Activated CD8-positive, alpha-beta T cell treated with anti-CD3 and anti-CD28 coated beads, Interleukin-2, amount 10 ng/mL, durations not matched to agents 7 days and 5 days (primary cell): ENCODE results near the gene DOC2B. TPM values are rescaled to one million over a fixed set of nuclear protein-coding genes. Genes with fewer than 3 reads are reported as not detected.
"Not testable (repeated sequence)": the region's sequence is repeated elsewhere in the genome, so short reads cannot be mapped to it uniquely, and the experiment has no call there.

ENCODE experiments used
- ATAC-seq: fragments of 150-1000 bp; cut with Tn5 transposase; one replicate; pipeline ENCODE4 v1.10.0; 2021; ENCODE audit warnings: moderate library complexity
- CTCF ChIA-PET: fragments of 350-600 bp; sonication (Branson Sonifier 250); formaldehyde crosslinking; loops from one replicate; lab custom pipeline; 2021; ENCODE audit warnings: antibody characterized with exemption; lab: Charles Lee
- POLR2A ChIA-PET: fragments of 350-600 bp; sonication (Branson Sonifier 250); formaldehyde crosslinking; loops from one replicate; lab custom pipeline; 2021; ENCODE audit warnings: antibody characterized with exemption; lab: Charles Lee
- DNase-seq: peaks from one replicate; pipeline ENCODE4 v3.0.0-alpha.2; 2020
- H3K27ac Mint-ChIP-seq: one replicate; pipeline ENCODE4 v1.8.0; 2021; ENCODE audit warnings: mild to moderate bottlenecking, mixed read lengths
- H3K27me3 Mint-ChIP-seq: one replicate; pipeline ENCODE4 v1.8.0; 2021; ENCODE audit warnings: low read depth, mixed read lengths
- H3K36me3 Mint-ChIP-seq: one replicate; pipeline ENCODE4 v1.8.0; 2021; ENCODE audit warnings: low read depth, mixed read lengths
- H3K4me1 Mint-ChIP-seq: one replicate; pipeline ENCODE4 v1.8.0; 2021; ENCODE audit warnings: low read depth, mixed read lengths
- H3K4me3 Mint-ChIP-seq: one replicate; pipeline ENCODE4 v1.8.0; 2021; ENCODE audit warnings: mild to moderate bottlenecking, mixed read lengths
- H3K9me3 Mint-ChIP-seq: one replicate; pipeline ENCODE4 v1.8.0; 2022; ENCODE audit warnings: mixed read lengths; ENCODE audit not compliant: insufficient read depth
- total RNA-seq, 2 experiments: library from RNA; stranded (reverse); gene quantifications; one replicate each; pipeline ENCODE4 v1.2.3, GENCODE V29; 2021

The DOC2B gene
- total RNA-seq, 2 experiments from 2014 or later, result not detected

- no peak overlapping the region for H3K27ac Mint-ChIP-seq
- CTCF ChIA-PET, result no interaction called here
Measured at GRCh38 chr17:222172-222571, 40.7 kb upstream of the DOC2B start.

GRCh38 chr17:219696-220095, 38.2 kb upstream of the DOC2B start:
- POLR2A ChIA-PET, result no interaction called here
- no peak overlapping the region for H3K4me3 Mint-ChIP-seq
- CTCF ChIA-PET, result no interaction called here
- no peaks in the 10 kb centered on the region for H3K4me1 Mint-ChIP-seq
- H3K36me3 Mint-ChIP-seq, result no peaks in the 10 kb centered on the region
- DNase-seq, result no peak
- no peaks in the 10 kb centered on the region for H3K27me3 Mint-ChIP-seq
- no peak for ATAC-seq
- H3K27ac Mint-ChIP-seq, result no peak overlapping the region
- no peaks in the 10 kb centered on the region for H3K9me3 Mint-ChIP-seq

More at GRCh38 chr17:222172-222571, 40.7 kb upstream of the DOC2B start:
- POLR2A ChIA-PET, result no interaction called here
- H3K36me3 Mint-ChIP-seq, result no peaks in the 10 kb centered on the region
- DNase-seq (no peak), ATAC-seq (no peak)
- no peaks in the 10 kb centered on the region for H3K9me3 Mint-ChIP-seq
- no peak overlapping the region for H3K4me3 Mint-ChIP-seq
- H3K27me3 Mint-ChIP-seq, result no peaks in the 10 kb centered on the region
- no peaks in the 10 kb centered on the region for H3K4me1 Mint-ChIP-seq

- Mint-ChIP-seq H3K9me3 (no peaks in the 10 kb centered on the region), H3K4me1 (no peaks in the 10 kb centered on the region), H3K27ac (no peak overlapping the region), H3K27me3 (no peaks in the 10 kb centered on the region), H3K4me3 (no peak overlapping the region), H3K36me3 (no peaks in the 10 kb centered on the region)
- DNase-seq (no peak), ATAC-seq (no peak)
- CTCF ChIA-PET, result no interaction called here
- POLR2A ChIA-PET, result no interaction called here
Measured at GRCh38 chr17:218432-219110, 37.1 kb upstream of the DOC2B start.

GRCh38 chr17:216625-217024, 35.2 kb upstream of the DOC2B start:
- Mint-ChIP-seq H3K27me3 (no peaks in the 10 kb centered on the region), H3K9me3 (no peaks in the 10 kb centered on the region), H3K4me3 (no peak overlapping the region), H3K4me1 (no peaks in the 10 kb centered on the region), H3K27ac (no peak overlapping the region), H3K36me3 (no peaks in the 10 kb centered on the region)
- ATAC-seq (no peak), DNase-seq (no peak)
- ChIA-PET CTCF (no interaction called here), POLR2A (no interaction called here)

- H3K27ac Mint-ChIP-seq, POLR2A ChIA-PET, H3K36me3 Mint-ChIP-seq, H3K4me1 Mint-ChIP-seq, CTCF ChIA-PET, H3K4me3 Mint-ChIP-seq, H3K27me3 Mint-ChIP-seq, H3K9me3 Mint-ChIP-seq, ATAC-seq, DNase-seq: not testable (repeated sequence)
Measured at GRCh38 chr17:215563-216478, 34.4 kb upstream of the DOC2B start.

GRCh38 chr17:214881-215331, 33.5 kb upstream of the DOC2B start:
- Mint-ChIP-seq H3K36me3 (no peaks in the 10 kb centered on the region), H3K4me1 (no peaks in the 10 kb centered on the region), H3K9me3 (no peaks in the 10 kb centered on the region), H3K4me3 (no peak overlapping the region), H3K27me3 (no peaks in the 10 kb centered on the region), H3K27ac (no peak overlapping the region)
- ATAC-seq, result no peak
- CTCF ChIA-PET, result no interaction called here
- POLR2A ChIA-PET, result no interaction called here
- no peak for DNase-seq

GRCh38 chr17:213286-214105, 32.0 kb upstream of the DOC2B start:
- Mint-ChIP-seq H3K27me3 (no peaks in the 10 kb centered on the region), H3K4me1 (no peaks in the 10 kb centered on the region), H3K27ac (no peak overlapping the region), H3K4me3 (no peak overlapping the region), H3K36me3 (no peaks in the 10 kb centered on the region), H3K9me3 (no peaks in the 10 kb centered on the region)
- ChIA-PET POLR2A (no interaction called here), CTCF (no interaction called here)
- DNase-seq (no peak), ATAC-seq (no peak)

GRCh38 chr17:210402-210801, 29.0 kb upstream of the DOC2B start:
- Mint-ChIP-seq H3K36me3 (no peaks in the 10 kb centered on the region), H3K4me1 (no peaks in the 10 kb centered on the region), H3K9me3 (no peaks in the 10 kb centered on the region), H3K27me3 (no peaks in the 10 kb centered on the region), H3K27ac (no peak overlapping the region), H3K4me3 (no peak overlapping the region)
- ChIA-PET CTCF (no interaction called here), POLR2A (no interaction called here)
- DNase-seq, result no peak
- ATAC-seq, result no peak

- H3K27ac Mint-ChIP-seq, result no peak overlapping the region
- H3K4me1 Mint-ChIP-seq, result no peaks in the 10 kb centered on the region
- ATAC-seq (no peak), DNase-seq (no peak)
- H3K4me3 Mint-ChIP-seq, result no peak overlapping the region
- no peaks in the 10 kb centered on the region for H3K27me3 Mint-ChIP-seq
- CTCF ChIA-PET, result no interaction called here
- H3K36me3 Mint-ChIP-seq, result no peaks in the 10 kb centered on the region
- H3K9me3 Mint-ChIP-seq, result no peaks in the 10 kb centered on the region
- POLR2A ChIA-PET, result no interaction called here
Measured at GRCh38 chr17:208429-208828, 27.0 kb upstream of the DOC2B start.

- Mint-ChIP-seq H3K27ac (no peak overlapping the region), H3K4me3 (no peak overlapping the region), H3K27me3 (no peaks in the 10 kb centered on the region), H3K36me3 (no peaks in the 10 kb centered on the region), H3K9me3 (no peaks in the 10 kb centered on the region), H3K4me1 (no peaks in the 10 kb centered on the region)
- CTCF ChIA-PET, result no interaction called here
- DNase-seq (no peak), ATAC-seq (no peak)
- POLR2A ChIA-PET, result no interaction called here
Measured at GRCh38 chr17:207775-208174, 26.3 kb upstream of the DOC2B start.

- ATAC-seq (no peak), DNase-seq (no peak)
- H3K4me1 Mint-ChIP-seq, result no peaks in the 10 kb centered on the region
- no peak overlapping the region for H3K4me3 Mint-ChIP-seq
- H3K9me3 Mint-ChIP-seq, result no peaks in the 10 kb centered on the region
- POLR2A ChIA-PET, result no interaction called here
- H3K27ac Mint-ChIP-seq, result no peak overlapping the region
- H3K36me3 Mint-ChIP-seq, result no peaks in the 10 kb centered on the region
- no peaks in the 10 kb centered on the region for H3K27me3 Mint-ChIP-seq
- CTCF ChIA-PET, result no interaction called here
Measured at GRCh38 chr17:206941-207560, 25.6 kb upstream of the DOC2B start.
